Measurements from ENCODE around the gene AP3M1.
A peak's percentile ranks its signal among the peaks of the same experiment; 100 is the strongest.

AP3M1 gene

GRCh38 chr10:74077416-74077815 is 73.2 kb downstream of the AP3M1 start:
- DNase-seq, result no peak

GRCh38 chr10:74076961-74077360 is 73.7 kb downstream of the AP3M1 start:
- no peak for DNase-seq

- DNase-seq, result no peak
Observed at GRCh38 chr10:74075906-74076305, 74.7 kb downstream of the AP3M1 start.

GRCh38 chr10:74072503-74072902 is 78.1 kb downstream of the AP3M1 start:
- DNase-seq, result no peak

- DNase-seq, result peak; percentile 70
Observed at GRCh38 chr10:74071157-74071556, 79.5 kb downstream of the AP3M1 start.

Data from NCI-H226 (cell line).